PC-3 (cell line): ENCODE measurements around the gene MPDZ. TPM values are rescaled to one million over a fixed set of nuclear protein-coding genes. Genes with fewer than 3 reads are reported as not detected.

Experiments
- ATAC-seq: fragments of 200-7000 bp; cut with Tn5 transposase; 2 replicates; pipeline ENCODE4 v1.9.1; 2020; ENCODE audit warnings: mild to moderate bottlenecking, moderate library complexity
- Bru-seq: library from RNA; stranded (reverse); fragments of 400-500 nt; gene quantifications from one replicate; lab custom pipeline; 2021; lab: Mats Ljungman, UMichigan
- BruChase-seq, 2 experiments: library from RNA; stranded (reverse); fragments of 400-500 nt; gene quantifications; one replicate each; lab custom pipeline; 2021; lab: Mats Ljungman, UMichigan
- BruUV-seq: library from RNA; stranded (reverse); fragments of 400-500 nt; replicated peaks from 2 replicates; lab custom pipeline; 2021; lab: Mats Ljungman, UMichigan
- CTCF ChIA-PET: fragments of 300-600 bp; sonication (Branson Sonifier 250); formaldehyde crosslinking; loops from one replicate; lab custom pipeline; 2022; ENCODE audit warnings: antibody characterized with exemption; lab: Charles Lee
- POLR2A ChIA-PET: fragments of 300-600 bp; sonication (Branson Sonifier 250); formaldehyde crosslinking; loops from one replicate; lab custom pipeline; 2022; ENCODE audit warnings: antibody characterized with exemption; ENCODE audit not compliant: unreplicated experiment; lab: Charles Lee
- DNase-seq: peaks from one replicate; pipeline ENCODE4 v3.0.0-alpha.2; 2015
- H2AFZ ChIP-seq: fragments of 300-600 bp; sonication (generic); 2 replicates; pipeline ENCODE4 v1.6.0; 2016; ENCODE audit warnings: antibody characterized with exemption, low read length
- H3F3A ChIP-seq: fragments of 300-600 bp; sonication (generic); one replicate; pipeline ENCODE4 v1.6.0; 2017; ENCODE audit warnings: antibody characterized with exemption, low read length, control low read depth, mild to moderate bottlenecking; ENCODE audit not compliant: unreplicated experiment
- H3K27ac ChIP-seq: fragments of 300-600 bp; sonication (generic); 2 replicates; pipeline ENCODE4 v1.5.1; 2016; ENCODE audit warnings: mild to moderate bottlenecking, low read length
- H3K27me3 ChIP-seq: fragments of 300-600 bp; sonication (generic); 2 replicates; pipeline ENCODE4 v1.6.1; 2016; ENCODE audit warnings: low read length, mixed read lengths
- H3K36me3 ChIP-seq: fragments of 300-600 bp; sonication (generic); 2 replicates; pipeline ENCODE4 v1.6.1; 2016; ENCODE audit warnings: low read depth, mixed run types, low read length, mixed read lengths
- H3K4me1 ChIP-seq: fragments of 300-600 bp; sonication (generic); 2 replicates; pipeline ENCODE4 v1.5.1; 2016; ENCODE audit warnings: low read length; ENCODE audit not compliant: insufficient read depth
- H3K4me2 ChIP-seq: fragments of 300-600 bp; sonication (generic); 2 replicates; pipeline ENCODE4 v1.6.0; 2016; ENCODE audit warnings: low read length
- H3K4me3 ChIP-seq: fragments of 300-600 bp; sonication (generic); 2 replicates; pipeline ENCODE4 v1.5.1; 2016; ENCODE audit warnings: mild to moderate bottlenecking, low read length, mixed read lengths
- H3K79me2 ChIP-seq: fragments of 300-600 bp; sonication (generic); 2 replicates; pipeline ENCODE4 v1.6.1; 2017; ENCODE audit warnings: low read length, mixed read lengths
- H3K9ac ChIP-seq: fragments of 300-600 bp; sonication (generic); 2 replicates; pipeline ENCODE4 v1.6.0; 2016; ENCODE audit warnings: mild to moderate bottlenecking, low read length
- H3K9me2 ChIP-seq: fragments of 300-600 bp; sonication (generic); replicated peaks from 2 replicates; pipeline ENCODE4 v1.6.1; 2016; ENCODE audit warnings: mixed run types, low read length, mixed read lengths
- H3K9me3 ChIP-seq: fragments of 300-600 bp; sonication (generic); 2 replicates; pipeline ENCODE4 v1.6.1; 2016; ENCODE audit warnings: low read length, mixed read lengths
- H4K20me1 ChIP-seq: fragments of 300-600 bp; sonication (generic); 2 replicates; pipeline ENCODE4 v1.6.1; 2016; ENCODE audit warnings: low read length, mixed read lengths
- EZH2 ChIP-seq: fragments of 300-600 bp; sonication (generic); IDR thresholded peaks from one replicate; pipeline ENCODE4 v1.6.1; 2017; ENCODE audit warnings: antibody characterized with exemption, mild to moderate bottlenecking, low read length; ENCODE audit not compliant: unreplicated experiment
- EZH2phosphoT487 ChIP-seq: fragments of 300-600 bp; sonication (generic); IDR thresholded peaks from 2 replicates; pipeline ENCODE4 v1.6.1; 2018; ENCODE audit warnings: mild to moderate bottlenecking, antibody characterized with exemption, low read length, borderline replicate concordance
- intact Hi-C: fragments of 100-400 bp; cut with micrococcal nuclease; formaldehyde crosslinking; loops from 2 replicates; pipeline ENCODE4 v1.9.0; 2023
- long read RNA-seq: library from polyadenylated mRNA; unstranded; transcript quantifications from one replicate; pipeline ENCODE4 v2.0.0, GENCODE V29; 2021; ENCODE audit not compliant: unreplicated experiment
- total RNA-seq: library from RNA; depleted of rRNA; stranded (reverse); fragments of >200 nt; gene quantifications from 2 replicates; pipeline ENCODE4 v1.2.3, GENCODE V29; 2014; rRNA removed
- TF ChIP-seq, protein P1 (sequence below): fragments of 300-600 bp; sonication (generic); conservative IDR thresholded peaks from 2 replicates; pipeline ENCODE4 v1.5.1; 2017; ENCODE audit warnings: antibody characterized with exemption, low read depth, mild to moderate bottlenecking, low read length

MPDZ gene, protein sequence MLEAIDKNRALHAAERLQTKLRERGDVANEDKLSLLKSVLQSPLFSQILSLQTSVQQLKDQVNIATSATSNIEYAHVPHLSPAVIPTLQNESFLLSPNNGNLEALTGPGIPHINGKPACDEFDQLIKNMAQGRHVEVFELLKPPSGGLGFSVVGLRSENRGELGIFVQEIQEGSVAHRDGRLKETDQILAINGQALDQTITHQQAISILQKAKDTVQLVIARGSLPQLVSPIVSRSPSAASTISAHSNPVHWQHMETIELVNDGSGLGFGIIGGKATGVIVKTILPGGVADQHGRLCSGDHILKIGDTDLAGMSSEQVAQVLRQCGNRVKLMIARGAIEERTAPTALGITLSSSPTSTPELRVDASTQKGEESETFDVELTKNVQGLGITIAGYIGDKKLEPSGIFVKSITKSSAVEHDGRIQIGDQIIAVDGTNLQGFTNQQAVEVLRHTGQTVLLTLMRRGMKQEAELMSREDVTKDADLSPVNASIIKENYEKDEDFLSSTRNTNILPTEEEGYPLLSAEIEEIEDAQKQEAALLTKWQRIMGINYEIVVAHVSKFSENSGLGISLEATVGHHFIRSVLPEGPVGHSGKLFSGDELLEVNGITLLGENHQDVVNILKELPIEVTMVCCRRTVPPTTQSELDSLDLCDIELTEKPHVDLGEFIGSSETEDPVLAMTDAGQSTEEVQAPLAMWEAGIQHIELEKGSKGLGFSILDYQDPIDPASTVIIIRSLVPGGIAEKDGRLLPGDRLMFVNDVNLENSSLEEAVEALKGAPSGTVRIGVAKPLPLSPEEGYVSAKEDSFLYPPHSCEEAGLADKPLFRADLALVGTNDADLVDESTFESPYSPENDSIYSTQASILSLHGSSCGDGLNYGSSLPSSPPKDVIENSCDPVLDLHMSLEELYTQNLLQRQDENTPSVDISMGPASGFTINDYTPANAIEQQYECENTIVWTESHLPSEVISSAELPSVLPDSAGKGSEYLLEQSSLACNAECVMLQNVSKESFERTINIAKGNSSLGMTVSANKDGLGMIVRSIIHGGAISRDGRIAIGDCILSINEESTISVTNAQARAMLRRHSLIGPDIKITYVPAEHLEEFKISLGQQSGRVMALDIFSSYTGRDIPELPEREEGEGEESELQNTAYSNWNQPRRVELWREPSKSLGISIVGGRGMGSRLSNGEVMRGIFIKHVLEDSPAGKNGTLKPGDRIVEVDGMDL (N-terminal part only)
- total RNA-seq = 6.1 and 7.3 TPM in 2 replicates
- percentile 57 among the genes with signal in this experiment for Bru-seq, nascent RNA
- percentile 54 among the genes with signal in this experiment for BruChase-seq, experiment 1, labeled RNA remaining after a 6-hour chase
- BruChase-seq, experiment 2, labeled RNA remaining after a 2-hour chase = percentile 62 among the genes with signal in this experiment
- long read RNA-seq, full-length matches to known transcripts = 1 of 10 reads
- long read RNA-seq, partial matches to known transcripts = 2 of 10 reads
- long read RNA-seq, other reads (novel, unspliced or antisense) = 7 of 10 reads

- TF ChIP-seq, protein P1, sequence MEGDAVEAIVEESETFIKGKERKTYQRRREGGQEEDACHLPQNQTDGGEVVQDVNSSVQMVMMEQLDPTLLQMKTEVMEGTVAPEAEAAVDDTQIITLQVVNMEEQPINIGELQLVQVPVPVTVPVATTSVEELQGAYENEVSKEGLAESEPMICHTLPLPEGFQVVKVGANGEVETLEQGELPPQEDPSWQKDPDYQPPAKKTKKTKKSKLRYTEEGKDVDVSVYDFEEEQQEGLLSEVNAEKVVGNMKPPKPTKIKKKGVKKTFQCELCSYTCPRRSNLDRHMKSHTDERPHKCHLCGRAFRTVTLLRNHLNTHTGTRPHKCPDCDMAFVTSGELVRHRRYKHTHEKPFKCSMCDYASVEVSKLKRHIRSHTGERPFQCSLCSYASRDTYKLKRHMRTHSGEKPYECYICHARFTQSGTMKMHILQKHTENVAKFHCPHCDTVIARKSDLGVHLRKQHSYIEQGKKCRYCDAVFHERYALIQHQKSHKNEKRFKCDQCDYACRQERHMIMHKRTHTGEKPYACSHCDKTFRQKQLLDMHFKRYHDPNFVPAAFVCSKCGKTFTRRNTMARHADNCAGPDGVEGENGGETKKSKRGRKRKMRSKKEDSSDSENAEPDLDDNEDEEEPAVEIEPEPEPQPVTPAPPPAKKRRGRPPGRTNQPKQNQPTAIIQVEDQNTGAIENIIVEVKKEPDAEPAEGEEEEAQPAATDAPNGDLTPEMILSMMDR = no peak
- TF ChIP-seq EZH2phosphoT487 (no peak), EZH2 (no peak)
- BruUV-seq = no TSS peak
- no peaks in the 10 kb centered on the region for H3K36me3 ChIP-seq
- peak within 1 kb of the TSS; percentile 93 for H3K4me2 ChIP-seq
- H3K9me2 ChIP-seq = no peaks in the 10 kb centered on the region
- H3K9ac ChIP-seq = peak within 1 kb of the TSS; percentile 65
- peaks cover 9% of the 10 kb centered on the region for H3K4me1 ChIP-seq
- ATAC-seq (peak; percentile 83), DNase-seq (peak; percentile 48)
- H3K9me3 ChIP-seq = no peaks in the 10 kb centered on the region
- CTCF ChIA-PET = no interaction called here
- H3K27me3 ChIP-seq = no peaks in the 10 kb centered on the region
- POLR2A ChIA-PET = interaction anchor here (0.6 kb wide), 1 partner anchor 111 kb away, joined by 10 read pairs; no protein-coding TSS in a partner anchor
- intact Hi-C loops = no loop called here
- no peak within 1 kb of the TSS for H3K27ac ChIP-seq
- H2AFZ ChIP-seq = peak within 1 kb of the TSS; percentile 94
- peak within 1 kb of the TSS; percentile 89 for H3K4me3 ChIP-seq
- H3K79me2 ChIP-seq = peaks cover 37% of the 10 kb centered on the region
- H4K20me1 ChIP-seq = no peaks in the 10 kb centered on the region
- H3F3A ChIP-seq = no peaks in the 10 kb centered on the region
Observed at GRCh38 chr9:13279284-13280141, at the start of gene MPDZ. TSS of gene MPDZ (minus strand) at chr9:13279692. CDS start at chr9:13250315, 29,377 bp downstream.

- no peak overlapping the region for H3K27ac ChIP-seq
- no peak overlapping the region for H3K4me3 ChIP-seq
- BruUV-seq = no TSS peak
- no peaks in the 10 kb centered on the region for H3K4me1 ChIP-seq
- H3F3A ChIP-seq = no peaks in the 10 kb centered on the region
- TF ChIP-seq EZH2phosphoT487 (no peak), EZH2 (no peak)
- TF ChIP-seq, protein P1 = no peak
- H3K27me3 ChIP-seq = no peaks in the 10 kb centered on the region
- H2AFZ ChIP-seq = no peak overlapping the region
- no peaks in the 10 kb centered on the region for H3K36me3 ChIP-seq
- H4K20me1 ChIP-seq = no peaks in the 10 kb centered on the region
- DNase-seq (no peak), ATAC-seq (no peak; the same call in 1 of the 2 replicates)
- intact Hi-C loops = no loop called here
- no peaks in the 10 kb centered on the region for H3K9me3 ChIP-seq
- no peaks in the 10 kb centered on the region for H3K79me2 ChIP-seq
- ChIA-PET CTCF (no interaction called here), POLR2A (no interaction called here)
- no peaks in the 10 kb centered on the region for H3K9me2 ChIP-seq
- H3K4me2 ChIP-seq = no peak overlapping the region
- H3K9ac ChIP-seq = no peak overlapping the region
Observed at GRCh38 chr9:13324988-13325387, 45.5 kb upstream of the MPDZ start.
